Loucy (cell line): Measurements from ENCODE around the gene HSPA4L.

Source experiments
- H2AFZ ChIP-seq: fragments of 200-600 bp; sonication (generic); 2 replicates; pipeline ENCODE4 v1.6.0; 2016; ENCODE audit warnings: antibody characterized with exemption, mild to moderate bottlenecking, low read length, moderate library complexity
- H3F3A ChIP-seq: fragments of 200-600 bp; 2 replicates; pipeline ENCODE4 v1.6.0; 2016; ENCODE audit warnings: antibody characterized with exemption, low read depth, mild to moderate bottlenecking
- H3K27me3 ChIP-seq: fragments of 200-600 bp; sonication (generic); 2 replicates; pipeline ENCODE4 v1.6.1; 2014; ENCODE audit warnings: low read length, mild to moderate bottlenecking; ENCODE audit not compliant: insufficient read depth, poor library complexity, severe bottlenecking
- H3K36me3 ChIP-seq: fragments of 200-600 bp; sonication (generic); 2 replicates; pipeline ENCODE4 v1.6.1; 2016; ENCODE audit warnings: low read length; ENCODE audit not compliant: insufficient read depth
- H3K4me1 ChIP-seq: fragments of 200-600 bp; sonication (generic); 2 replicates; pipeline ENCODE4 v1.5.1; 2014; ENCODE audit warnings: low read length, mild to moderate bottlenecking; ENCODE audit not compliant: insufficient read depth, poor library complexity, severe bottlenecking
- H3K4me2 ChIP-seq: fragments of 200-600 bp; sonication (generic); 2 replicates; pipeline ENCODE4 v1.6.0; 2014; ENCODE audit warnings: antibody characterized with exemption, low read length, low read depth, mild to moderate bottlenecking; ENCODE audit not compliant: poor library complexity, severe bottlenecking
- H3K4me3 ChIP-seq: fragments of 200-600 bp; sonication (generic); 2 replicates; pipeline ENCODE4 v1.5.1; 2014; ENCODE audit warnings: low read length, mild to moderate bottlenecking, mixed read lengths; ENCODE audit not compliant: poor library complexity, severe bottlenecking
- H3K79me2 ChIP-seq: fragments of 200-600 bp; sonication (generic); 2 replicates; pipeline ENCODE4 v1.6.1; 2014; ENCODE audit warnings: low read length; ENCODE audit not compliant: insufficient read depth
- H3K9ac ChIP-seq: fragments of 200-600 bp; sonication (generic); 2 replicates; pipeline ENCODE4 v1.6.0; 2014; ENCODE audit warnings: mild to moderate bottlenecking, low read depth, low read length, moderate library complexity; ENCODE audit not compliant: poor library complexity, severe bottlenecking
- H3K9me2 ChIP-seq: fragments of 200-600 bp; sonication (generic); replicated peaks from 2 replicates; pipeline ENCODE4 v1.6.1; 2016; ENCODE audit warnings: low read depth, low read length, mixed read lengths
- H3K9me3 ChIP-seq: fragments of 200-600 bp; sonication (generic); 2 replicates; pipeline ENCODE4 v1.6.1; 2014; ENCODE audit warnings: mild to moderate bottlenecking, antibody characterized with exemption, low read length, low read depth; ENCODE audit not compliant: insufficient read depth
- H4K20me1 ChIP-seq: fragments of 200-600 bp; sonication (generic); 2 replicates; pipeline ENCODE4 v1.6.0; 2014; ENCODE audit warnings: antibody characterized with exemption, low read length, mild to moderate bottlenecking; ENCODE audit not compliant: insufficient read depth, poor library complexity, severe bottlenecking
- EZH2phosphoT487 ChIP-seq: fragments of 200-600 bp; IDR thresholded peaks from 2 replicates; pipeline ENCODE4 v1.6.1; 2018; ENCODE audit warnings: antibody characterized with exemption, mild to moderate bottlenecking, moderate library complexity, borderline replicate concordance
- TF ChIP-seq, protein P1 (sequence below): fragments of 200-600 bp; sonication (generic); conservative IDR thresholded peaks from 2 replicates; pipeline ENCODE4 v1.5.1; 2014; ENCODE audit warnings: mild to moderate bottlenecking, antibody characterized with exemption, low read length

The HSPA4L gene

DNA sequence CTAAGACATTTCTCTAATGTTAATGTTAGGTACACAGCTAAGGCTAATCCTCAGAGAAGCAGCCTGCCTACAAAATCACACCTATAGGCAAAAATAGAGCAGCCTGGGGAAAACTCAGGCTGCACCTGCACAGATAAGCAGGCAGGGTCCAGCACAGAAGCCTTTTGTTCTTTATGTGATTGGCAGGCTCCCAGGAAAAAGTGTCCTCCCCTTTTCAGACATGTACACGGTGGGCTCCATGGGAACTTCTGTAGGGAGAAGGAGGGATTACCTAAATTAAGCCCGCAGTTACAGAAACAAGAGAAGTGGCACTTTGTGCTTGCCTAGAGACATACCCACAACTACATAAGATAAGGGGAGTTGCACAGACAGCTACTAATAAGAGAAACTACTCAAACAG lies 4.0 kb upstream of the HSPA4L start:
- no peaks in the 10 kb centered on the region for H3K4me1 ChIP-seq
- H2AFZ ChIP-seq, result no peak overlapping the region
- H3F3A ChIP-seq, result no peaks in the 10 kb centered on the region
- H3K36me3 ChIP-seq, result no peaks in the 10 kb centered on the region
- H3K27me3 ChIP-seq, result no peaks in the 10 kb centered on the region
- H3K9ac ChIP-seq, result no peak overlapping the region
- H3K4me2 ChIP-seq, result no peak overlapping the region
- no peak overlapping the region for H3K4me3 ChIP-seq
- no peaks in the 10 kb centered on the region for H4K20me1 ChIP-seq
- H3K9me3 ChIP-seq, result no peaks in the 10 kb centered on the region
- TF ChIP-seq, protein P1, sequence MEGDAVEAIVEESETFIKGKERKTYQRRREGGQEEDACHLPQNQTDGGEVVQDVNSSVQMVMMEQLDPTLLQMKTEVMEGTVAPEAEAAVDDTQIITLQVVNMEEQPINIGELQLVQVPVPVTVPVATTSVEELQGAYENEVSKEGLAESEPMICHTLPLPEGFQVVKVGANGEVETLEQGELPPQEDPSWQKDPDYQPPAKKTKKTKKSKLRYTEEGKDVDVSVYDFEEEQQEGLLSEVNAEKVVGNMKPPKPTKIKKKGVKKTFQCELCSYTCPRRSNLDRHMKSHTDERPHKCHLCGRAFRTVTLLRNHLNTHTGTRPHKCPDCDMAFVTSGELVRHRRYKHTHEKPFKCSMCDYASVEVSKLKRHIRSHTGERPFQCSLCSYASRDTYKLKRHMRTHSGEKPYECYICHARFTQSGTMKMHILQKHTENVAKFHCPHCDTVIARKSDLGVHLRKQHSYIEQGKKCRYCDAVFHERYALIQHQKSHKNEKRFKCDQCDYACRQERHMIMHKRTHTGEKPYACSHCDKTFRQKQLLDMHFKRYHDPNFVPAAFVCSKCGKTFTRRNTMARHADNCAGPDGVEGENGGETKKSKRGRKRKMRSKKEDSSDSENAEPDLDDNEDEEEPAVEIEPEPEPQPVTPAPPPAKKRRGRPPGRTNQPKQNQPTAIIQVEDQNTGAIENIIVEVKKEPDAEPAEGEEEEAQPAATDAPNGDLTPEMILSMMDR, result no peak
- TF ChIP-seq EZH2phosphoT487, result no peak
- no peaks in the 10 kb centered on the region for H3K9me2 ChIP-seq
- no peaks in the 10 kb centered on the region for H3K79me2 ChIP-seq

- no peak overlapping the region for H3K4me2 ChIP-seq
- H3K9ac ChIP-seq, result no peak overlapping the region
- H3K4me3 ChIP-seq, result no peak overlapping the region
- no peaks in the 10 kb centered on the region for H3K79me2 ChIP-seq
- no peak overlapping the region for H2AFZ ChIP-seq
- H3K9me2 ChIP-seq, result no peaks in the 10 kb centered on the region
- no peaks in the 10 kb centered on the region for H4K20me1 ChIP-seq
- TF ChIP-seq, protein P1, result no peak
- TF ChIP-seq EZH2phosphoT487, result no peak
- no peaks in the 10 kb centered on the region for H3K36me3 ChIP-seq
- no peaks in the 10 kb centered on the region for H3K27me3 ChIP-seq
- no peaks in the 10 kb centered on the region for H3F3A ChIP-seq
- H3K9me3 ChIP-seq, result no peaks in the 10 kb centered on the region
- no peaks in the 10 kb centered on the region for H3K4me1 ChIP-seq
These were observed 1.5 kb upstream of the HSPA4L start for GRCh38 chr4:127780598-127780997.

DNA sequence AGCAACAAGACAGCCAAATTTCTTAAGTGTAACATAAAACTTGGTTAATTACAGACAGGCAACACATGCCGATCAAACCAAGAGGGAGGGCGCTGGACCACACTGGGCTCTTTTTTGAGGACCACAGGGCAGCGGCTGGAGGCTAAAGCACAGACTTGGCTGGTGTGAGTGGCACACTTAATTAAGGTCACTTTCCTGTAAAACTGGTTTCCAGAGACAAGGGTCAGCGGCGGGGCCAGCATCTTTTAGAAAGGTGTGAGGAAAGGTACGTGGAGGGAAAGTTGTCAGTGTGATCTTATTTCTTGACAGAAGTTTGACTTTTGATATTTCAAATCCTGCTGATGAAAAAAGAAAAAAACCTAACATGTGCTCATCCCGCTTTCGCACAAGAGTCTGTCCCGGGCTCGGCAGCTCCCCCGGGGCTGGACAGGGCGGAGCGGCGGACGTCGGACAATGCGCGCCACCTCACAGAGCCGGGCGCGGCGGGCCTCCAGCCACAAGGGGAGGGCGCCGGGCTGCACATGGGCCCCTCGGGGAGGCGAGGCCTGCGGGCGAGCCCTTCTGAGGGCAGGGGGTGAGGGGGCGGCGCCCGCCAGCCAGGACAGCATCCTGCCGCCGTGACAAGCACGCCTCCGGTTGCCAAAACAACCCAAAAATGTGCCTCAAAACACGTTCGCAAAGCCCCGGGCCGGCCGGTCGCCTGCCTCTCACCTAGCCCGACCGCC lies 660 bp upstream of the HSPA4L start:
- Histone ChIP-seq H3F3A (no peaks in the 10 kb centered on the region), H3K4me2 (no peak overlapping the region), H3K9ac (no peak overlapping the region), H2AFZ (no peak overlapping the region), H4K20me1 (no peaks in the 10 kb centered on the region), H3K27me3 (no peaks in the 10 kb centered on the region), H3K4me1 (no peaks in the 10 kb centered on the region), H3K9me2 (no peaks in the 10 kb centered on the region), H3K9me3 (no peaks in the 10 kb centered on the region), H3K36me3 (no peaks in the 10 kb centered on the region), H3K4me3 (no peak overlapping the region), H3K79me2 (no peaks in the 10 kb centered on the region)
- TF ChIP-seq, protein P1, result no peak
- TF ChIP-seq EZH2phosphoT487, result no peak
